HG03378 (cell line): ENCODE results near the gene C9orf78.
"Not testable (repeated sequence)": the region's sequence is repeated elsewhere in the genome, so short reads cannot be mapped to it uniquely, and the experiment has no call there.

Experiments
- ATAC-seq: cut with Tn5 transposase; IDR thresholded peaks from one replicate; pipeline ENCODE4 v1.9.1; 2021; ENCODE audit warnings: mild to moderate bottlenecking, moderate library complexity; ENCODE audit not compliant: unreplicated experiment

The C9orf78 gene

GRCh38 chr9:129814432-129815223 is 20.4 kb downstream of the C9orf78 start:
- ATAC-seq, result no peak

- ATAC-seq, result no peak
Measured at GRCh38 chr9:129813661-129814060, 21.4 kb downstream of the C9orf78 start.

- no peak for ATAC-seq
Measured at GRCh38 chr9:129812385-129812784, 22.7 kb downstream of the C9orf78 start.

GRCh38 chr9:129811967-129812363 is 23.1 kb downstream of the C9orf78 start:
- ATAC-seq, result no peak

- no peak for ATAC-seq
Measured at GRCh38 chr9:129810788-129811187, 24.3 kb downstream of the C9orf78 start.

- ATAC-seq, result no peak
Measured at GRCh38 chr9:129810116-129810515, 25.0 kb downstream of the C9orf78 start.

GRCh38 chr9:129809346-129809745 is 25.7 kb downstream of the C9orf78 start:
- ATAC-seq, result no peak

- ATAC-seq, result no peak
Measured at GRCh38 chr9:129806061-129806460, 29.0 kb downstream of the C9orf78 start.

GRCh38 chr9:129803676-129804060 is 31.4 kb downstream of the C9orf78 start:
- ATAC-seq, result no peak

- peak; percentile 86 for ATAC-seq
Measured at GRCh38 chr9:129802833-129803675, 32.0 kb downstream of the C9orf78 start, which contains the start of gene TOR1B. TOR1B (plus strand) TSS chr9:129803184; CDS start chr9:129803213, 29 bp downstream.

- no peak for ATAC-seq
Measured at GRCh38 chr9:129801504-129801903, 33.6 kb downstream of the C9orf78 start.

- no peak for ATAC-seq
Measured at GRCh38 chr9:129798973-129799372, 36.1 kb downstream of the C9orf78 start.

GRCh38 chr9:129796029-129796428 is 39.0 kb downstream of the C9orf78 start:
- not testable (repeated sequence) for ATAC-seq

GRCh38 chr9:129794549-129794948 is 40.5 kb downstream of the C9orf78 start:
- no peak for ATAC-seq

- ATAC-seq, result no peak
Measured at GRCh38 chr9:129786481-129786880, 48.6 kb downstream of the C9orf78 start.

GRCh38 chr9:129785866-129786265 is 49.2 kb downstream of the C9orf78 start:
- ATAC-seq, result no peak

GRCh38 chr9:129784970-129785369 is 50.1 kb downstream of the C9orf78 start:
- ATAC-seq, result not testable (repeated sequence)

GRCh38 chr9:129783516-129784361 is 51.3 kb downstream of the C9orf78 start:
- no peak for ATAC-seq

- no peak for ATAC-seq
Measured at GRCh38 chr9:129781981-129782380, 53.1 kb downstream of the C9orf78 start.

GRCh38 chr9:129781131-129781530 is 53.9 kb downstream of the C9orf78 start:
- ATAC-seq, result no peak
